HG02759 (cell line): ENCODE measurements around the gene TNS1.
"Not testable (repeated sequence)": the region's sequence is repeated elsewhere in the genome, so short reads cannot be mapped to it uniquely, and the experiment has no call there.

Experiments
- ATAC-seq: cut with Tn5 transposase; IDR thresholded peaks from one replicate; pipeline ENCODE4 v1.9.1; 2021; ENCODE audit warnings: mild to moderate bottlenecking, moderate library complexity; ENCODE audit not compliant: unreplicated experiment

Gene TNS1

GRCh38 chr2:217822296-217823252, 180.2 kb downstream of the TNS1 start:
- no peak for ATAC-seq

- ATAC-seq = no peak
Observed at GRCh38 chr2:217821536-217822147, 181.2 kb downstream of the TNS1 start.

GRCh38 chr2:217820904-217821303, 181.9 kb downstream of the TNS1 start:
- no peak for ATAC-seq

GRCh38 chr2:217820091-217820819, 182.5 kb downstream of the TNS1 start:
- no peak for ATAC-seq

GRCh38 chr2:217818293-217818850, 184.4 kb downstream of the TNS1 start:
- no peak for ATAC-seq

- no peak for ATAC-seq
Observed at GRCh38 chr2:217817466-217818292, 185.1 kb downstream of the TNS1 start.

- no peak for ATAC-seq
Observed at GRCh38 chr2:217816396-217816869, 186.4 kb downstream of the TNS1 start.

- ATAC-seq = no peak
Observed at GRCh38 chr2:217813828-217814227, 189.0 kb downstream of the TNS1 start.

- no peak for ATAC-seq
Observed at GRCh38 chr2:217812170-217812569, 190.6 kb downstream of the TNS1 start.

GRCh38 chr2:217810260-217810659, 192.5 kb downstream of the TNS1 start:
- no peak for ATAC-seq

GRCh38 chr2:217809736-217810135, 193.1 kb downstream of the TNS1 start:
- no peak for ATAC-seq

- not testable (repeated sequence) for ATAC-seq
Observed at GRCh38 chr2:217808967-217809366, 193.8 kb downstream of the TNS1 start.

GRCh38 chr2:217808326-217808725, 194.5 kb downstream of the TNS1 start:
- ATAC-seq = no peak

- no peak for ATAC-seq
Observed at GRCh38 chr2:217807753-217808152, 195.0 kb downstream of the TNS1 start.

GRCh38 chr2:217807025-217807424, 195.8 kb downstream of the TNS1 start:
- no peak for ATAC-seq

- ATAC-seq = no peak
Observed at GRCh38 chr2:217806482-217806765, 196.4 kb downstream of the TNS1 start.

GRCh38 chr2:217805668-217806481, 196.9 kb downstream of the TNS1 start:
- no peak for ATAC-seq

GRCh38 chr2:217804791-217805667, 197.8 kb downstream of the TNS1 start:
- ATAC-seq = no peak

GRCh38 chr2:217804338-217804737, 198.5 kb downstream of the TNS1 start:
- ATAC-seq = no peak
